HEK293T (cell line): ENCODE results near the gene TBCE.
"Not testable (repeated sequence)": the region's sequence is repeated elsewhere in the genome, so short reads cannot be mapped to it uniquely, and the experiment has no call there.

Experiments
- CTCF ChIA-PET: fragments of 350-600 bp; formaldehyde crosslinking; extraction: SDS; loops from one replicate; lab custom pipeline; 2021; ENCODE audit warnings: antibody characterized with exemption, inconsistent platforms; lab: Yijun Ruan, JAX
- POLR2A ChIA-PET: fragments of 350-600 bp; formaldehyde crosslinking; extraction: SDS; loops from one replicate; lab custom pipeline; 2020; ENCODE audit warnings: antibody characterized with exemption, inconsistent platforms; lab: Yijun Ruan, JAX
- DNase-seq: peaks from one replicate; pipeline ENCODE4 v3.0.0; 2012; ENCODE audit warnings: mixed read lengths; ENCODE audit errors: extremely low spot score
- ARNT ChIP-seq: fragments of 450-650 bp; IDR thresholded peaks from 2 replicates; pipeline ENCODE4 v1.6.1; 2017; ENCODE audit warnings: mild to moderate bottlenecking
- BHLHE40 ChIP-seq: fragments of 450-650 bp; IDR thresholded peaks from 2 replicates; pipeline ENCODE4 v1.6.1; 2016; ENCODE audit warnings: mild to moderate bottlenecking, moderate library complexity, borderline replicate concordance
- CTBP1 ChIP-seq: fragments of 450-650 bp; IDR thresholded peaks from 2 replicates; pipeline ENCODE4 v1.6.1; 2016; ENCODE audit warnings: borderline replicate concordance
- ELF4 ChIP-seq: fragments of 450-650 bp; IDR thresholded peaks from 2 replicates; pipeline ENCODE4 v1.6.1; 2017; ENCODE audit warnings: antibody characterized with exemption
- FOXA1 ChIP-seq: fragments of 450-650 bp; IDR thresholded peaks from 2 replicates; pipeline ENCODE4 v1.6.1; 2016; ENCODE audit warnings: mild to moderate bottlenecking
- FOXK2 ChIP-seq: fragments of 450-650 bp; IDR thresholded peaks from 2 replicates; pipeline ENCODE4 v1.6.1; 2016; ENCODE audit warnings: mild to moderate bottlenecking
- FOXM1 ChIP-seq: fragments of 450-650 bp; IDR thresholded peaks from 2 replicates; pipeline ENCODE4 v1.6.1; 2017; ENCODE audit warnings: mild to moderate bottlenecking, borderline replicate concordance
- HDGF ChIP-seq: fragments of 450-650 bp; IDR thresholded peaks from 2 replicates; pipeline ENCODE4 v1.6.1; 2017; ENCODE audit warnings: antibody characterized with exemption, borderline replicate concordance
- L3MBTL2 ChIP-seq: fragments of 450-650 bp; conservative IDR thresholded peaks from 2 replicates; pipeline ENCODE4 v1.6.1; 2016; ENCODE audit warnings: mild to moderate bottlenecking
- LEF1 ChIP-seq: fragments of 450-650 bp; IDR thresholded peaks from 2 replicates; pipeline ENCODE4 v1.6.1; 2017; ENCODE audit warnings: mild to moderate bottlenecking, borderline replicate concordance
- NFRKB ChIP-seq: fragments of 450-650 bp; IDR thresholded peaks from 2 replicates; pipeline ENCODE4 v1.6.1; 2016; ENCODE audit warnings: mild to moderate bottlenecking, moderate library complexity
- SP1 ChIP-seq: fragments of 450-650 bp; IDR thresholded peaks from 2 replicates; pipeline ENCODE4 v1.6.1; 2017
- SUZ12 ChIP-seq: fragments of 450-650 bp; IDR thresholded peaks from 2 replicates; pipeline ENCODE4 v1.6.1; 2016; ENCODE audit warnings: mild to moderate bottlenecking
- TARDBP ChIP-seq: fragments of 450-650 bp; IDR thresholded peaks from 2 replicates; pipeline ENCODE4 v1.6.1; 2016
- ZNF384 ChIP-seq: fragments of 450-650 bp; IDR thresholded peaks from 2 replicates; pipeline ENCODE4 v1.6.1; 2016
- TF ChIP-seq, protein P1 (sequence below): fragments of 450-650 bp; IDR thresholded peaks from 2 replicates; pipeline ENCODE4 v1.6.1; 2016

TBCE gene

DNA sequence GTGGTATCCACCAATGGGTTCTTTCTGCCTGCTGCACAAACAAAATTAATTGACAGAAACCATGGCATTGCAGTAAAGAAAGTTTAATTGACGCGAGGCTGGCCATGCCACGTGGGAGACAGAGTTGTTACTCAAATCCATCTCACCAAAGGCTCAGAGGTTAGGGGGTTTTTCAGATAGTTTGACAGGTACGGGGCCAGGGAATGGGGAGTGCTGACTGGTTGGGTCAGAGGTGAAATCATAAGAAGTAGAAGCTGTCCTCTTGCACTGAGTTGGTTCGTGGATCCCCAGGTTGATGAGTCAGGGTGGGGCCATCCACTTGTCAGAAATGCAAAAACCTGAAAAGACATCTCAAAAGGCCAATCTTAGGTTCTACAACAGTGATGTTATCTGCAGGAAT is 941 bp upstream of the TBCE start:
- TF ChIP-seq L3MBTL2 = 0 out of 2 replicates have a peak, but pooled peaks have one; percentile 15
- TF ChIP-seq ELF4 = no peak
- DNase-seq = no peak
- ChIA-PET CTCF (interaction anchor here (0.8 to 1.3 kb wide), 2 partner anchors 13 to 51 kb away, joined by 3 to 4 read pairs; no protein-coding TSS in a partner anchor), POLR2A (interaction anchor here (1.5 to 2.2 kb wide), 2 partner anchors 11 to 12 kb away, joined by 6 to 28 read pairs; no protein-coding TSS in a partner anchor)

DNA sequence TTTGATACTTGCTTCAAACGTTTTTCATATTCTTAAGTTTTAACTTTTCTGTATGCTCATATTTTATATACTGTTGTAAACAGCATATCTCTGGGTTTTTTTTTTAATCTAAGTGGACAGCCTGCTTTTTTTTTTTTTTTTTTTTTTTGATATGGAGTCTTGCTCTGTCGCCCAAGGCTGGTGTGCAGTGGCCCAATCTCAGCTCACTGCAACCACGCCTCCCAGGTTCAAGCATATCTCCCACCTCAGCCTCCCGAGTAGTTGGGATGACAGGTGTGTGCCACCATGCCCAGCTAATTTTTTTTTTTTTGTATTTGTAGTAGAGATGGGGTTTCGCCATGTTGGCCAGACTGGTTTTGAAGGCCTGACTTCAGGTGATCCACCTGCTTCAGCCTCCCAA is 1.2 kb downstream of the TBCE start:
- no peak for DNase-seq
- ChIA-PET POLR2A (interaction anchor here (0.9 to 2.2 kb wide), 4 partner anchors 10 to 104 kb away, joined by 3 to 28 read pairs (median 18); partner anchors contain the start of genes ARID4B and GGPS1), CTCF (no interaction called here)
- peak; percentile 83 for TF ChIP-seq ZNF384
- TF ChIP-seq, protein P1, sequence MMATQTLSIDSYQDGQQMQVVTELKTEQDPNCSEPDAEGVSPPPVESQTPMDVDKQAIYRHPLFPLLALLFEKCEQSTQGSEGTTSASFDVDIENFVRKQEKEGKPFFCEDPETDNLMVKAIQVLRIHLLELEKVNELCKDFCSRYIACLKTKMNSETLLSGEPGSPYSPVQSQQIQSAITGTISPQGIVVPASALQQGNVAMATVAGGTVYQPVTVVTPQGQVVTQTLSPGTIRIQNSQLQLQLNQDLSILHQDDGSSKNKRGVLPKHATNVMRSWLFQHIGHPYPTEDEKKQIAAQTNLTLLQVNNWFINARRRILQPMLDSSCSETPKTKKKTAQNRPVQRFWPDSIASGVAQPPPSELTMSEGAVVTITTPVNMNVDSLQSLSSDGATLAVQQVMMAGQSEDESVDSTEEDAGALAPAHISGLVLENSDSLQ = no peak
- TF ChIP-seq HDGF = no peak

DNA sequence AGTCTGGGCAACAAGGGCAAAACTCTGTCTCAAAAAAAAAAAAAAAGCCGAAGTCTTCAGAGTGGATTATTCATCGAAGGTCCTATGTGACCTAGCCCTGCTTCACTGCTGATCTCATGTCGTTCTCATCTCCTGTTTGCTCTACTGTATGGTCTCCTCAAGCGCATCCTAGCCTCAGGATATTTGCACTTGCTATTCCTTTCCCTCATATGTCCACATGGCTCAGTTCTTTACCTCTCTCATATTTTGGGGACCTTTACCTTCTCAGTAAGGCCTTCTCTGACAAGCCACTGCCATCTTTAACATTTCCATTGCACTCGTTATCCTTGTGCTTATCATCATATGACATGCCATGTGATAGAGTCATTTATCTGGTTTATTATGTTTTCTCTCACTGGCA is 2.6 kb downstream of the TBCE start:
- DNase-seq = no peak
- ChIA-PET CTCF (no interaction called here), POLR2A (no interaction called here)
- TF ChIP-seq ARNT = no peak
- no peak for TF ChIP-seq SUZ12
- TF ChIP-seq BHLHE40 = no peak
- TF ChIP-seq FOXA1 = no peak
- no peak for TF ChIP-seq NFRKB
- TF ChIP-seq LEF1 = no peak
- TF ChIP-seq FOXK2 = no peak
- no peak for TF ChIP-seq CTBP1

DNA sequence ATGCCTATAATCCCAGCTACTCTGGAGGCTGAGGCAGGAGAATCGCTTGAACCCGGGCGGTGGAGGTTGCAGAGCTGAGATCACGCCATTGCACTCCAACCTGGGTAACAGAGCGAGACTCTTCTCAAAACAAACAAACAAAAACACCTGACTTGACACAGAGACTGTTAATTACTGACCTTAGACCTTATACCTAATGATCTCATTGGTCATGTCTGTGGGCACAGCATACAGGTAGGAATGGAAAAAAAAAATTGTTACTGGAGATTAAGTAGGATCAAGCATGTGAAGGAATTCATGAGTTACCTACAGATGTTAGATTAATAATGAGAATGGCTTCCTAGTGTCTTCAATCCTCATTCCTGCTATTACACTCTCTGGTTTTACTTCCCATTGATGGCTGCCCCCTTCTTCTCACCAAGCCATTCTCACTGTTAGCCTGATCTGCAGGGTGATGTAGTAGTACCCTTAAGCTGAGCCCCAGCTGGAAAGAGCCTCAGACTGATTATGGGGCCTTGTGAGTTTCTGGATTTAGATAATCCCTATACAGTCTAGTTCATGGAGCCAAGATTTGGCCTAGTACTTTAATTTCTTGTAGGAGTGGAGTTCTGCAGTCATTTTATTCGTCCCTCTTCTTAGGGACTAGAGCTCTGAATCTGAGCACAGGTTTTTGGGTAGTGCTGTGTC is 8.8 kb downstream of the TBCE start:
- no peak for DNase-seq
- TF ChIP-seq NFRKB = no peak
- no peak for TF ChIP-seq LEF1
- no peak for TF ChIP-seq CTBP1
- TF ChIP-seq L3MBTL2 = no peak
- TF ChIP-seq ELF4 = no peak
- no peak for TF ChIP-seq BHLHE40
- no peak for TF ChIP-seq FOXA1
- no peak for TF ChIP-seq ARNT
- no peak for TF ChIP-seq FOXM1
- no peak for TF ChIP-seq ZNF384
- no peak for TF ChIP-seq SUZ12
- TF ChIP-seq TARDBP = no peak
- TF ChIP-seq FOXK2 = no peak
- TF ChIP-seq HDGF = no peak
- TF ChIP-seq, protein P1 = no peak
- ChIA-PET CTCF (no interaction called here), POLR2A (interaction anchor here (4.6 kb wide), 1 partner anchor 9 kb away, joined by 28 read pairs; the partner anchor contains the start of gene TBCE)

DNA sequence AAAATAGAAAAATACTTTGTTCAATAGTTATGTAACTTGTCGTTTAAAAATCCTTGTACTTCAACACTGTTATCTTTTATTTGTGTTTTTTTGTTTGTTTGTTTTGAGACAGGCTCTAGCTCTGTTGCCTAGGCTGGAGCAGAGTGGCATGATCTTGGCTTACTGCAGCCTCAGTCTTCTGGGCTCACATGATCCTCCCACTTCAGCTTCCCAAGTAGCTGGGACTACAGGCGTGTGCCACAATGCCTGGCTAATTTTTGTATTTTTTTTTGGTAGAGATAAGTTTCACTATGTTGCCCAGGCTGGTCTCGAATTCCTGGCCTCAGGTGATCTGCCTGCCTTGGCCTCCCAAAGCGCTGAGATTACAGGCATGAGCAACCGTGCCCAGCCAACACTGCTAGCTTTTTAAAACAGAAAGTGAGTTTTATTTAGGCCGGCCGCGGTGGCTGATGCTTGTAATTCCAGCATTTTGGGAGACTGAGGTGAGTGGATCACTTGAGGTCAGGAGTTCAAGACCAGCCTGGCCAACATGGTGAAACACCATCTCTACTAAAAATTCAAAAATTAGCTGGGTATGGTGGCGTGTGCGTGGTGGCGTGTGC is 11.0 kb downstream of the TBCE start:
- CTCF ChIA-PET, DNase-seq: not testable (repeated sequence)
- POLR2A ChIA-PET = interaction anchor here (4.6 kb wide), 1 partner anchor 11 kb away, joined by 28 read pairs; the partner anchor contains the start of gene TBCE

DNA sequence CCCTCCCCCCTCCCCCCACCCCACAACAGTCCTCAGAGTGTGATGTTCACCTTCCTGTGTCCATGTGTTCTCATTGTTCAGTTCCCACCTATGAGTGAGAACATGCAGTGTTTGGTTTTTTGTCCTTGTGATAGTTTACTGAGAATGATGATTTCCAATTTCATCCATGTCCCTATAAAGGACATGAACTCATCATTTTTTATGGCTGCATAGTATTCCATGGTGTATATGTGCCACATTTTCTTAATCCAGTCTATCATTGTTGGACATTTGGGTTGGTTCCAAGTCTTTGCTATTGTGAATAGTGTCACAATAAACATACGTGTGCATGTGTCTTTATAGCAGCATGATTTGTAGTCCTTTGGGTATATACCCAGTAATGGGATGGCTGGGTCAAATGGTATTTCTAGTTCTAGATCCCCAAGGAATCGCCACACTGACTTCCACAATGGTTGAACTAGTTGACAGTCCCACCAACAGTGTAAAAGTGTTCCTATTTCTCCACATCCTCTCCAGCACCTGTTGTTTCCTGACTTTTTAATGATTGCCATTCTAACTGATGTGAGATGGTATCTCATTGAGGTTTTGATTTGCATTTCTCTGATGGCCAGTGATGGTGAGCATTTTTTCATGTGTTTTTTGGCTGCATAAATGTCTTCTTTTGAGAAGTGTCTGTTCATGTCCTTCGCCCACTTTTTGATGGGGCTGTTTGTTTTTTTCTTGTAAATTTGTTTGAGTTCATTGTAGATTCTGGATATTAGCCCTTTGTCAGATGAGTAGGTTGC is 14.9 kb downstream of the TBCE start:
- POLR2A ChIA-PET, CTCF ChIA-PET: not testable (repeated sequence)

DNA sequence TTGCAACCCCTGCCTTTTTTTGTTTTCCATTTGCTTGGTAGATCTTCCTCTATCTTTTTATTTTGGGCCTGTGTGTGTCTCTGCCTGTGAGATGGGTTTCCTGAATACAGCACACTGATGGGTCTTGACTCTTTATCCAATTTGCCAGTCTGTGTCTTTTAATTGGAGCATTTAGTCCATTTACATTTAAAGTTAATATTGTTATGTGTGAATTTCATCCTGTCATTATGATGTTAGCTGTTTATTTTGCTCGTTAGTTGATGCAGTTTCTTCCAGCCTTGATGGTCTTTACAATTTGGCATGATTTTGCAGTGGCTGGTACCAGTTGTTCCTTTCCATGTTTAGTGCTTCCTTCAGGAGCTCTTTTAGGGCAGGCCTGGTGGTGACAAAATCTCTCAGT is 18.4 kb downstream of the TBCE start:
- POLR2A ChIA-PET, CTCF ChIA-PET, DNase-seq: not testable (repeated sequence)

More for the DNA sequence above, 14.9 kb downstream of the TBCE start:
- DNase-seq = not testable (repeated sequence)

DNA sequence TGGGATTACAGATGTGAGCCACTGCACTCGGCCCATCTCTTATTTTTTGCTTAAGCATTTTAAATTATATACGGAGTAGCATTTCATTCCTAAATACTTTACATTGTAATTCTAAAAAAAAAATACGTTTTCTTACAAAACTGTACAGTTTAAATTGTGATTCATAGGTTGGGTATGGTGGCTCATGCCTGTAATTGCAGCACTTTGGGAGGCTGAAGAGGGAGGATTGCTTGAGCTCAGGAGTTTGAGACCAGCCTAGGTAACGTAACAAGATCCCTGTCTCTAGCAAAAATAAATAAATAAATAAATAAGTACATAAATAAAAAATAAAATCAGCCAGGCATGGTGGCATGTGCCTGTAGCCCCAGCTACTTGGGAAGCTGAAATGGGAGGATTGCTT is 24.6 kb downstream of the TBCE start:
- no peak for DNase-seq
- ChIA-PET CTCF (interaction anchor here (0.5 to 0.7 kb wide), 2 partner anchors 12 to 72 kb away, joined by 3 read pairs; no protein-coding TSS in a partner anchor), POLR2A (interaction anchor here (1.8 kb wide), 1 partner anchor 63 kb away, joined by 6 read pairs; the partner anchor contains the start of gene GGPS1)
- TF ChIP-seq LEF1 (no peak), HDGF (no peak), L3MBTL2 (no peak), TARDBP (no peak), BHLHE40 (no peak), FOXK2 (no peak), ZNF384 (no peak), SP1 (no peak), CTBP1 (no peak), FOXM1 (no peak), ELF4 (no peak), NFRKB (no peak), ARNT (no peak), FOXA1 (no peak), SUZ12 (no peak)
- TF ChIP-seq, protein P1 = no peak
